GM12872 (cell line): ENCODE measurements around the gene GTPBP3.
A peak's percentile ranks its signal among the peaks of the same experiment; 100 is the strongest.

Source experiments
- TF ChIP-seq, protein P1 (sequence below): IDR thresholded peaks from 3 replicates; pipeline ENCODE4 v1.5.1; 2011; ENCODE audit warnings: low read depth, mild to moderate bottlenecking, low read length, moderate library complexity; ENCODE audit not compliant: insufficient read depth

GTPBP3 gene

DNA sequence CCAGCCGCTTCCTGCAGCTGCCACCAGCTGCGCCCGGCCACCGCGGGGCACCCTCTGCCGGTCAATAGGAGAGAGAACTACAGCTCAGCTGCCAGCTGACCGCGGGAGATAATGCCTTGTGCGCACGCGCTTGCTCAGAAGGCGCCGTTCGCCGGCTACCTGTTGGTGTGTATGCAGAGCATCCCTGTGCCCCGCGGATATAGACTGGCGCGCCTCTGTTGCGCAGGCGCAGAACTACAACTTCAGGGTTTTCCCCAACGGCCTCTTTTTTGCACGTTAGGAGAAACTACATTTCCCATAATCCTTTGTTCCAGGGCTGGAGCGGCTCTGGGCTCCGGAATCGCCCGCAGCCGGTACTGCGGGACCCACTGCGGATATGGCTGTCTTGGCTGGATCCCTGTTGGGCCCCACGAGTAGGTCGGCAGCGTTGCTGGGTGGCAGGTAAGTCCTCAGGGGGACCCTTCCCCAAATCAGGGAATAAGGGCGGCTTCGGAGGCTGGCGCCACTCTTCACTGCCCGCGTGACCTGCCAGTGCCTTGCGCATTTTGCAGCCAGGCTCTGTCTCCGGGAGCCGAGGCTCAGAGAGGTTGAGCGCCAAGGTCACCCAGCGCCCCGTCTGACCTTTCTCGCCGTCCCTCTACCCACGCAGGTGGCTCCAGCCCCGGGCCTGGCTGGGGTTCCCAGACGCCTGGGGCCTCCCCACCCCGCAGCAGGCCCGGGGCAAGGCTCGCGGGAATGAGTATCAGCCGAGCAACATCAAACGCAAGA, 31.7 kb upstream of the GTPBP3 start, which contains the start of gene MRPL34:
MRPL34 (plus strand) TSS at position 356 of the 768 bp plus-strand sequence; CDS start at position 377, 21 bp downstream.
- TF ChIP-seq, protein P1, sequence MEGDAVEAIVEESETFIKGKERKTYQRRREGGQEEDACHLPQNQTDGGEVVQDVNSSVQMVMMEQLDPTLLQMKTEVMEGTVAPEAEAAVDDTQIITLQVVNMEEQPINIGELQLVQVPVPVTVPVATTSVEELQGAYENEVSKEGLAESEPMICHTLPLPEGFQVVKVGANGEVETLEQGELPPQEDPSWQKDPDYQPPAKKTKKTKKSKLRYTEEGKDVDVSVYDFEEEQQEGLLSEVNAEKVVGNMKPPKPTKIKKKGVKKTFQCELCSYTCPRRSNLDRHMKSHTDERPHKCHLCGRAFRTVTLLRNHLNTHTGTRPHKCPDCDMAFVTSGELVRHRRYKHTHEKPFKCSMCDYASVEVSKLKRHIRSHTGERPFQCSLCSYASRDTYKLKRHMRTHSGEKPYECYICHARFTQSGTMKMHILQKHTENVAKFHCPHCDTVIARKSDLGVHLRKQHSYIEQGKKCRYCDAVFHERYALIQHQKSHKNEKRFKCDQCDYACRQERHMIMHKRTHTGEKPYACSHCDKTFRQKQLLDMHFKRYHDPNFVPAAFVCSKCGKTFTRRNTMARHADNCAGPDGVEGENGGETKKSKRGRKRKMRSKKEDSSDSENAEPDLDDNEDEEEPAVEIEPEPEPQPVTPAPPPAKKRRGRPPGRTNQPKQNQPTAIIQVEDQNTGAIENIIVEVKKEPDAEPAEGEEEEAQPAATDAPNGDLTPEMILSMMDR: peak; percentile 87

GRCh38 chr19:17306285-17306714, 31.1 kb upstream of the GTPBP3 start:
- TF ChIP-seq, protein P1: no peak

- TF ChIP-seq, protein P1: no peak
Measured at GRCh38 chr19:17307876-17308377, 29.4 kb upstream of the GTPBP3 start.

DNA sequence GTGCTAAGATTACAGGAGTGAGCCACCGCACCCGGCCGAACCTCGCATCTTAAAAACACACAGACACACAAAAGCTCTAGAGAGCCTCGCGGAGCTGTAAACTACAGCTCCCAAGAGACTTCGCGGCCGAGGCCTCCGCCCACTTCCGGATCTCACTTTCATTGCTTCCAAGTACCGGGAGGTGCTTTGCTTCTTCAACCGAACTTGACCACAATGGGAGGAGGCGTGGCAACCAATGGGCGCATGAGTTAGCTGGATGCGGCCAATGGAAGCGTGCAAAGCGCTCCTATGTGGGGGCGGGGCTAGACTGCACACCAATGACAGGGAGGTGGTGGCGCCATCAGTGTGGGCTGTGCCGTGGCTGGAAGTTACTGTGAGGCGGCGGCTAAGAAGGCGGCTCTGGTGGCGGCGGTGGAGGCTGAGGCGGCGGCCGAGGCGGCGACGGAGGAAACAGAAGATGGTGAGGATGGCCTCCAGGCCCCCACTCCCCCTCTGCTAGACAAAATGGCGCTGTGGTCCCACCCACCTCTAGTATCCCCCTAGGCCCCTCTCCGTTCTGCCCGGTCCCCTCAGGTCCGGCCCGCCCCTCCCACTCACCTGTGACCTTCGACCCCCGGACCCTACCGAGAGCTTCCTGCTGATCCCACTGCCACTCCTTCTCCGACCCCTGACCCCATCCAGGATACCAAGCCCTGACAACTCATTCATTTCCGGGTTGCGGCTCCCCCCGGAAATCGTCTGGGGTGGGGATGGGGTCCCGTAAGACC, 28.0 kb upstream of the GTPBP3 start, which contains the start of gene DDA1:
DDA1 (plus strand) TSS at position 366 of the 767 bp plus-strand sequence; CDS start at position 458, 92 bp downstream.
- TF ChIP-seq, protein P1: no peak

GRCh38 chr19:17309965-17310461, 27.3 kb upstream of the GTPBP3 start:
- TF ChIP-seq, protein P1: no peak

- TF ChIP-seq, protein P1: no peak
Measured at GRCh38 chr19:17311455-17312188, 25.7 kb upstream of the GTPBP3 start.
